GM19025 (cell line): ENCODE measurements around the gene USP6.
"Not testable (repeated sequence)": the region's sequence is repeated elsewhere in the genome, so short reads cannot be mapped to it uniquely, and the experiment has no call there.

ENCODE experiments used
- ATAC-seq: cut with Tn5 transposase; IDR thresholded peaks from one replicate; pipeline ENCODE4 v1.9.1; 2021; ENCODE audit warnings: mild to moderate bottlenecking, low read depth, moderate library complexity; ENCODE audit not compliant: unreplicated experiment

The USP6 gene

GRCh38 chr17:5121186-5121841, 5.5 kb downstream of the USP6 start:
- ATAC-seq = no peak

GRCh38 chr17:5122056-5122455, 6.2 kb downstream of the USP6 start:
- not testable (repeated sequence) for ATAC-seq

GRCh38 chr17:5122586-5123342, 6.9 kb downstream of the USP6 start:
- no peak for ATAC-seq

GRCh38 chr17:5123343-5124124, 7.7 kb downstream of the USP6 start:
- no peak for ATAC-seq

- ATAC-seq = not testable (repeated sequence)
These were observed 8.4 kb downstream of the USP6 start for GRCh38 chr17:5124125-5124760.

- not testable (repeated sequence) for ATAC-seq
These were observed 9.1 kb downstream of the USP6 start for GRCh38 chr17:5124896-5125295.

GRCh38 chr17:5126719-5127488, 11.1 kb downstream of the USP6 start:
- no peak for ATAC-seq

GRCh38 chr17:5127910-5128309, 12.1 kb downstream of the USP6 start:
- ATAC-seq = no peak

- not testable (repeated sequence) for ATAC-seq
These were observed 12.6 kb downstream of the USP6 start for GRCh38 chr17:5128387-5128786.

- ATAC-seq = no peak
These were observed 13.2 kb downstream of the USP6 start for GRCh38 chr17:5128905-5129535.

GRCh38 chr17:5129770-5130169, 13.9 kb downstream of the USP6 start:
- ATAC-seq = not testable (repeated sequence)

GRCh38 chr17:5130261-5130660, 14.4 kb downstream of the USP6 start:
- ATAC-seq = not testable (repeated sequence)

- not testable (repeated sequence) for ATAC-seq
These were observed 14.9 kb downstream of the USP6 start for GRCh38 chr17:5130687-5131086.

- no peak for ATAC-seq
These were observed 15.4 kb downstream of the USP6 start for GRCh38 chr17:5131146-5131715.

- not testable (repeated sequence) for ATAC-seq
These were observed 16.1 kb downstream of the USP6 start for GRCh38 chr17:5131799-5132502.

GRCh38 chr17:5132503-5133225, 16.8 kb downstream of the USP6 start:
- not testable (repeated sequence) for ATAC-seq

- ATAC-seq = no peak
These were observed 17.5 kb downstream of the USP6 start for GRCh38 chr17:5133311-5133710.

- not testable (repeated sequence) for ATAC-seq
These were observed 18.1 kb downstream of the USP6 start for GRCh38 chr17:5133961-5134360.
